K562 (cell line): ENCODE data around the gene TNIK.

ENCODE experiments used
- CSDE1 ChIP-seq, 2 experiments: fragments of 450-650 bp; IDR thresholded peaks; 2 replicates each; pipeline ENCODE4 v1.6.1; 2016; ENCODE audit warnings: mild to moderate bottlenecking in 1 of 2
- ETV5 ChIP-seq: sonication (generic); formaldehyde crosslinking; IDR thresholded peaks from 2 replicates; pipeline ENCODE4 v1.4.0; 2020; ENCODE audit warnings: low read depth, mild to moderate bottlenecking, missing genetic modification reagents
- FOXM1 ChIP-seq, 2 experiments: fragments of 450-650 bp in 1 of 2; sonication (generic) in 1 of 2; formaldehyde crosslinking in 1 of 2; IDR thresholded peaks; 2 replicates each; pipeline versions ENCODE4 v1.6.1 to v1.9.0; 2017 to 2022; ENCODE audit warnings: low read depth in 2 of 2, mild to moderate bottlenecking in 2 of 2, missing genetic modification reagents in 1 of 2, moderate library complexity in 1 of 2
- MTF1 ChIP-seq: fragments of 250-450 bp; sonication (Bioruptor Pico); IDR thresholded peaks from 2 replicates; pipeline ENCODE4 v1.9.0; 2021; ENCODE audit warnings: moderate library complexity, mild to moderate bottlenecking, inconsistent platforms, borderline replicate concordance
- NR2C1 ChIP-seq, 2 experiments: fragments of 450-650 bp; IDR thresholded peaks; 2 replicates each; pipeline ENCODE4 v1.6.1; 2017; ENCODE audit warnings: mild to moderate bottlenecking in 2 of 2, antibody characterized with exemption in 1 of 2, inconsistent platforms in 1 of 2, missing compliant biosample characterization in 1 of 2, missing genetic modification characterization in 1 of 2
- NRF1 ChIP-seq, 2 experiments: fragments of 450-650 bp; IDR thresholded peaks in 1 of 2; conservative IDR thresholded peaks in 1 of 2; 2 replicates each; pipeline ENCODE4 v1.6.1; 2014; ENCODE audit warnings: mild to moderate bottlenecking in 2 of 2
- TCF7L2 ChIP-seq: fragments of 150-350 bp; IDR thresholded peaks from 2 replicates; pipeline ENCODE4 v1.6.1; 2016; ENCODE audit warnings: low read depth, mild to moderate bottlenecking, low read length, moderate library complexity
- U2AF1 ChIP-seq: fragments of 200-400 bp; formaldehyde crosslinking; optimal IDR thresholded peaks from 2 replicates; pipeline ENCODE3; 2017; ENCODE audit warnings: mild to moderate bottlenecking, low read depth, low read length, moderate library complexity
- XRCC3 ChIP-seq: fragments of 450-650 bp; IDR thresholded peaks from 2 replicates; pipeline ENCODE4 v1.6.1; 2017; ENCODE audit warnings: mild to moderate bottlenecking, moderate library complexity
- ZC3H11A ChIP-seq: IDR thresholded peaks from 2 replicates; pipeline ENCODE4 v1.6.1; 2012; ENCODE audit warnings: low read depth, low read length, improper control_type of control experiment
- ZNF121 ChIP-seq: sonication (generic); formaldehyde crosslinking; conservative IDR thresholded peaks from 2 replicates; pipeline ENCODE4 v1.8.0; 2022; ENCODE audit warnings: missing genetic modification reagents
- ZNF133 ChIP-seq: fragments of 250-450 bp; sonication (Bioruptor Pico); IDR thresholded peaks from 2 replicates; pipeline ENCODE4 v1.4.0; 2020; ENCODE audit warnings: mild to moderate bottlenecking
- ZNF263 ChIP-seq: sonication (generic); formaldehyde crosslinking; IDR thresholded peaks from 2 replicates; pipeline ENCODE4 v1.8.0; 2022; ENCODE audit warnings: mild to moderate bottlenecking, missing genetic modification reagents, borderline replicate concordance
- TF ChIP-seq, protein P1 (sequence below), 3 experiments: IDR thresholded peaks in 2 of 3; conservative IDR thresholded peaks in 1 of 3; 2 replicates each; pipeline ENCODE4 v1.5.1; 2011 to 2012; ENCODE audit warnings: low read length in 3 of 3, mild to moderate bottlenecking in 3 of 3, control low read depth in 2 of 3, improper control_type of control experiment in 1 of 3, inconsistent platforms in 1 of 3, low read depth in 1 of 3, mixed read lengths in 1 of 3, moderate library complexity in 1 of 3; ENCODE audit not compliant: insufficient read depth in 2 of 3

DNA sequence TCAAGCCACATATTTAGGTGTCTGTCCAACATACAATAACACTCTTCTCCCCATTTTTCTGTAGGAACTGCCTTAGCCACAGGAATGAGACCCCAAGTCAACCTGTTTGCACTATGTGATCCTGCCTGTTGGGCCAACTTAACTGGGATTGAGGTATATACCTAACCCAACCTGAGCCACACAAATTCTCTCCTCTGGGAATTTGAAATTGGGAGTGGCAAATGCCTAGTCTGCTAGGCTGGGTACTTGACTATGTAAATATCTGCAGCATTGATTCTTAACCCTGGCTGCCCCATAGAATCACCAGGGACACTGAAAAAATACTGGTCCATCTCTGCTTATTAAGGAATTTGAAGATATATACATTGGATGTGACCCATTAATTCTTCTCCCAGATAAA, 35.2 kb upstream of the TNIK start:
- TF ChIP-seq XRCC3 (no peak), FOXM1 (IDR thresholded peaks at IDR 0.05; ENCODE audit: low read depth) (no peak), FOXM1 (CRISPR knock-in tag; IDR thresholded peaks at IDR 0.05; ENCODE audit: low read depth) (no peak), TCF7L2 (no peak), CSDE1 (IDR thresholded peaks at IDR 0.05) (no peak), ETV5 (CRISPR knock-in tag) (no peak), NR2C1 (IDR thresholded peaks at IDR 0.05) (no peak), NR2C1 (tag; IDR thresholded peaks at IDR 0.05) (no peak), U2AF1 (no peak), MTF1 (CRISPR knock-in tag) (no peak), ZNF121 (CRISPR knock-in tag) (no peak), ZNF133 (no peak), ZNF263 (no peak), NRF1 (conservative IDR thresholded peaks at IDR 0.05 in 1 of 2, IDR thresholded peaks at IDR 0.05 in 1 of 2) (no peak), ZC3H11A (no peak)
- TF ChIP-seq, protein P1, sequence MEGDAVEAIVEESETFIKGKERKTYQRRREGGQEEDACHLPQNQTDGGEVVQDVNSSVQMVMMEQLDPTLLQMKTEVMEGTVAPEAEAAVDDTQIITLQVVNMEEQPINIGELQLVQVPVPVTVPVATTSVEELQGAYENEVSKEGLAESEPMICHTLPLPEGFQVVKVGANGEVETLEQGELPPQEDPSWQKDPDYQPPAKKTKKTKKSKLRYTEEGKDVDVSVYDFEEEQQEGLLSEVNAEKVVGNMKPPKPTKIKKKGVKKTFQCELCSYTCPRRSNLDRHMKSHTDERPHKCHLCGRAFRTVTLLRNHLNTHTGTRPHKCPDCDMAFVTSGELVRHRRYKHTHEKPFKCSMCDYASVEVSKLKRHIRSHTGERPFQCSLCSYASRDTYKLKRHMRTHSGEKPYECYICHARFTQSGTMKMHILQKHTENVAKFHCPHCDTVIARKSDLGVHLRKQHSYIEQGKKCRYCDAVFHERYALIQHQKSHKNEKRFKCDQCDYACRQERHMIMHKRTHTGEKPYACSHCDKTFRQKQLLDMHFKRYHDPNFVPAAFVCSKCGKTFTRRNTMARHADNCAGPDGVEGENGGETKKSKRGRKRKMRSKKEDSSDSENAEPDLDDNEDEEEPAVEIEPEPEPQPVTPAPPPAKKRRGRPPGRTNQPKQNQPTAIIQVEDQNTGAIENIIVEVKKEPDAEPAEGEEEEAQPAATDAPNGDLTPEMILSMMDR (IDR thresholded peaks at IDR 0.05 in 2 of 3, conservative IDR thresholded peaks at IDR 0.05 in 1 of 3; ENCODE audit: insufficient read depth in 2 of 3, low read depth in 1 of 3, low read length in 3 of 3) = no peak
